SH-SY5Y (cell line): ENCODE measurements around the gene OR6K6.

Experiments used
- GATA2 ChIP-seq: IDR thresholded peaks from 2 replicates; pipeline ENCODE4 v1.6.1; 2011; ENCODE audit warnings: mild to moderate bottlenecking, low read depth, low read length
- GATA3 ChIP-seq: IDR thresholded peaks from 2 replicates; pipeline ENCODE4 v1.6.1; 2011; ENCODE audit warnings: low read depth, mild to moderate bottlenecking, low read length, moderate library complexity

- no peak for TF ChIP-seq GATA3
- no peak for TF ChIP-seq GATA2
Observed at GRCh38 chr1:158714754-158715153, 39.8 kb upstream of the OR6K6 start.
